Measurements from ENCODE around the gene USHBP1. TPM values are rescaled to one million over a fixed set of nuclear protein-coding genes. Genes with fewer than 3 reads are reported as not detected.

USHBP1 gene
- total RNA-seq, 2 donors from 2014 or later = 4.3 to 6.6 TPM

DNA sequence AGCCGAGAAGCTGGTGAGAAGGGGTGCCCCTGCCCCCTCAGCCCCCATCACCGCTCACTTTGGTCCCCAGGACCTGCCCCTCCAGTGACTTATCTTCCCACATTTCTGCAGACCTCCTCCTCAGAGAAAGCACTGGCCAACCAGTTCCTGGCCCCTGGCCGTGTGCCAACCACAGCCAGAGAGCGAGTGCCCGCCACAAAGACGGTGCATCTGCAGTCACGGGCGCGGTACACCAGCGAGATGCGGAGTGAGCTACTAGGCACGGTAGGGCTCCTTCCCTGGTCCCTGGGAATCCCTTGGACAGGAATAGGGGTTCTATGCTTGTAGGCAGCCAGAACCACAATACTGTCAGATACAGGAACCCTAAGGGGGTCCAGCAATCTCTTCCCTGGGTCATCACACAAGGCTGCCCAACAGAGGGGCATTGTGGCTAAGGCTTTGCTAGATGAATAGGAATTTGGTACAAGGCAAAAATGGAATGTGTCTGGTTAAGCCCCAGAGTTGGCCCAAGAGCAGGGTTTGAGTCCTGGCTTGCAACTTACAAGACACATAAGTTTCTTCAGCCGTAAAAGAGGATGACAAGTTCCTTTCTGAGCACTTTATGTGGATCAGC, 48.4 kb downstream of the USHBP1 start:
- TF ChIP-seq, protein P1, sequence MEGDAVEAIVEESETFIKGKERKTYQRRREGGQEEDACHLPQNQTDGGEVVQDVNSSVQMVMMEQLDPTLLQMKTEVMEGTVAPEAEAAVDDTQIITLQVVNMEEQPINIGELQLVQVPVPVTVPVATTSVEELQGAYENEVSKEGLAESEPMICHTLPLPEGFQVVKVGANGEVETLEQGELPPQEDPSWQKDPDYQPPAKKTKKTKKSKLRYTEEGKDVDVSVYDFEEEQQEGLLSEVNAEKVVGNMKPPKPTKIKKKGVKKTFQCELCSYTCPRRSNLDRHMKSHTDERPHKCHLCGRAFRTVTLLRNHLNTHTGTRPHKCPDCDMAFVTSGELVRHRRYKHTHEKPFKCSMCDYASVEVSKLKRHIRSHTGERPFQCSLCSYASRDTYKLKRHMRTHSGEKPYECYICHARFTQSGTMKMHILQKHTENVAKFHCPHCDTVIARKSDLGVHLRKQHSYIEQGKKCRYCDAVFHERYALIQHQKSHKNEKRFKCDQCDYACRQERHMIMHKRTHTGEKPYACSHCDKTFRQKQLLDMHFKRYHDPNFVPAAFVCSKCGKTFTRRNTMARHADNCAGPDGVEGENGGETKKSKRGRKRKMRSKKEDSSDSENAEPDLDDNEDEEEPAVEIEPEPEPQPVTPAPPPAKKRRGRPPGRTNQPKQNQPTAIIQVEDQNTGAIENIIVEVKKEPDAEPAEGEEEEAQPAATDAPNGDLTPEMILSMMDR (IDR thresholded peaks at IDR 0.05) = no peak
- Histone ChIP-seq H3K9me3 (no peaks in the 10 kb centered on the region), H3K27me3 (no peaks in the 10 kb centered on the region), H3K27ac (peak overlapping the region; percentile 84 to 92), H3K36me3 (peaks cover 34% of the 10 kb centered on the region), H3K4me1 (peaks cover 0 to 17% of the 10 kb centered on the region in 2 donors), H3K4me3 (peak overlapping the region in 1 of 2 donors; percentile 68)
- no peak for DNase-seq (ENCODE audit: low spot score)

DNA sequence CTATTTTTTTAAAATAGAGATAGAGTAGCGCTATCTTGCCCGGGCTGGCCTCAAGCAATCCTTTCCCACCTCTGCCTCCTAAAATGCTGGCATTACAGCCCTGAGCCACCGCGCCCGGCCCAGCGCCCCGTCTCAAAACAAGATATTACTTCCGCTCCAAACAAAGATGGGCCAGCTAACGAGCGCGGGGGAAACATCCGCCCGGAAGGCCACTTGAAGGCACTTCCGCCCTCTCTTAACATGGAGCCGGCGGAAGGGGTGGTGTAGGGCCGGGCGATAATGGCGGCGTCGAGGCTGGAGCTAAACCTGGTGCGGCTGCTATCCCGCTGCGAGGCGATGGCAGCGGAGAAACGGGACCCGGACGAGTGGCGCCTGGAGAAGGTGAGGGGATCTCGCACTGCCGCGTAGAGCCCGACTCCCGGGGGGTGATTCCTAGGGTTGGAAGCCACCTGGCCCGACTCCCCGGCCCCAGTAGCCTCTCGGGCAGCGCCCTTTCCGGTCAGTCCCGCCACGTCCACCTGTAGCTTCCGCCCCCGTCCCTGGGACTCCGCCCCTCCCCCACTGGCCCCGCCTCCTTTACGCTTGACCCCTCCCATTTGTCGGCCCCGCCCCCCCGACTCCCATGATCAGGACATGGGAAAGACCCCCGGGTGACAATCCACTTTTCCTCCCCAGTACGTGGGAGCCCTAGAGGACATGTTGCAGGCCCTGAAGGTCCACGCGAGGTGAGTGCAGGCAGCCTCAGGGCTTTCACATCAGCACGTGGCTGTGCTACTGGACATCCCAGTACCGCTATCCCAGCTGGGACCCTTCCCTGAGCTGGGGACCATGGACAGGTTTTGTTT, 49.2 kb downstream of the USHBP1 start, which contains the start of gene USE1:
Gene USE1 (plus strand): TSS at position 231 of the 845 bp plus-strand sequence. CDS start 49 bp downstream, at position 280.
- Histone ChIP-seq H3K27me3 (no peaks in the 10 kb centered on the region), H3K36me3 (peaks cover 34% of the 10 kb centered on the region), H3K9me3 (no peaks in the 10 kb centered on the region), H3K4me1 (peaks cover 0 to 17% of the 10 kb centered on the region in 2 donors), H3K27ac (peak within 1 kb of the TSS; percentile 84 to 92), H3K4me3 (peak within 1 kb of the TSS; percentile 54 to 68)
- peak; percentile 94 for DNase-seq (ENCODE audit: low spot score)
- TF ChIP-seq, protein P1 (IDR thresholded peaks at IDR 0.05) = no peak

DNA sequence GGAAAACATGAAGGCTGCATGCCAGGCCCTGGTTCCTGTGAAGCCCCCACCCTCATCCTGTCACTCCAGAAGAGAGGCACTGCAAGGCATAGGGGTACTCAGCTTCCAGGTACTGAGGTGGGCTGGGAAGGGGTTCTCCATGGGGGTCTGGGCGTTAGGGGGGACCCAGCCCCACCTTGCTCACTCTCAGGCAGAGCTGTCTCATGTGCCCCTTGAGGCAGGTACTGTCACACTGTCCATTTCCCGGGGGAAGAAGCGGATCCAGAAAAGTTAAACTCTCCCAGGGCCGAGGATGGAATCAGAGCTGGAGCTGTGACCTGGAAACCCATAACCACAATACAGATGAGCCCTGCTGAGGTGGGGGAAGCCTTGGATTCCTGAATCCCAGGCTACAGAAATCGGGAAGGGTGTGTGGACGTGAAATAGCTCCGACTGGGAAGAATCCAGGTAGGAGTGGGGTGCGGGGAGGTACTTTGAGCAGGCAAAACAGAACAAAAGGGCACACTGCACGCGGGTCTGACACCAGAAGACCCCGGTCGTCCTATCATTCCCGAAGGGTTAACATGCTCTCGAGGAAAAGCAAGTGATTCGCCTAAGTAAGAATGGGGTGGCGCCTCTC, 49.9 kb downstream of the USHBP1 start:
- H3K36me3 ChIP-seq = peaks cover 34% of the 10 kb centered on the region
- H3K27ac ChIP-seq = peak overlapping the region; percentile 84 to 92
- no peaks in the 10 kb centered on the region for H3K27me3 ChIP-seq
- H3K9me3 ChIP-seq = no peaks in the 10 kb centered on the region
- peak overlapping the region; percentile 54 to 68 for H3K4me3 ChIP-seq
- peaks cover 0 to 12% of the 10 kb centered on the region in 2 donors for H3K4me1 ChIP-seq
- TF ChIP-seq, protein P1 (IDR thresholded peaks at IDR 0.05) = no peak
- DNase-seq (ENCODE audit: low spot score) = no peak

DNA sequence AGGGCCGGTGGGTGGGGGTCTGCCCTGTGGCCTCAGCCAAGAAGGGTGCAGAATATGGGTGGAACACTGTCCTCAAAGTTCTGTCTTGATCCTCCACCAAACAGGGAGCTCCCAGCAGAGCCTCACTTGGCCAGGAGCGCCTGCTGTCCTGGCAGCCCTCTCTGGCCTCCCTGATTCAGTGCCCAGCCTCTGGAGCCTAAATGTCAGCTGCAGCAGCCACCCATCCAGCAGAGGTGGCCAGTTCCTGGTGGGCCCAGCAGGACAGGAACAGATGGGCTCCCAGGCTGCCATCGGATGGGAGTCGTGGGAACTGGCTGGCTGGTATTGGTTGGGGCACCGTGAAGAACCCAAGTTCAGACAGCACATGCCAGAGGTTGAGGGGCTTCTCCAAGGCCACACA, 51.2 kb downstream of the USHBP1 start:
- H3K4me3 ChIP-seq = no peak overlapping the region
- DNase-seq (ENCODE audit: low spot score) = no peak
- no peaks in the 10 kb centered on the region for H3K9me3 ChIP-seq
- H3K27ac ChIP-seq = no peak overlapping the region
- H3K4me1 ChIP-seq = peaks cover 0 to 12% of the 10 kb centered on the region in 2 donors
- no peaks in the 10 kb centered on the region for H3K27me3 ChIP-seq
- TF ChIP-seq, protein P1 (IDR thresholded peaks at IDR 0.05) = no peak
- H3K36me3 ChIP-seq = peaks cover 36% of the 10 kb centered on the region

DNA sequence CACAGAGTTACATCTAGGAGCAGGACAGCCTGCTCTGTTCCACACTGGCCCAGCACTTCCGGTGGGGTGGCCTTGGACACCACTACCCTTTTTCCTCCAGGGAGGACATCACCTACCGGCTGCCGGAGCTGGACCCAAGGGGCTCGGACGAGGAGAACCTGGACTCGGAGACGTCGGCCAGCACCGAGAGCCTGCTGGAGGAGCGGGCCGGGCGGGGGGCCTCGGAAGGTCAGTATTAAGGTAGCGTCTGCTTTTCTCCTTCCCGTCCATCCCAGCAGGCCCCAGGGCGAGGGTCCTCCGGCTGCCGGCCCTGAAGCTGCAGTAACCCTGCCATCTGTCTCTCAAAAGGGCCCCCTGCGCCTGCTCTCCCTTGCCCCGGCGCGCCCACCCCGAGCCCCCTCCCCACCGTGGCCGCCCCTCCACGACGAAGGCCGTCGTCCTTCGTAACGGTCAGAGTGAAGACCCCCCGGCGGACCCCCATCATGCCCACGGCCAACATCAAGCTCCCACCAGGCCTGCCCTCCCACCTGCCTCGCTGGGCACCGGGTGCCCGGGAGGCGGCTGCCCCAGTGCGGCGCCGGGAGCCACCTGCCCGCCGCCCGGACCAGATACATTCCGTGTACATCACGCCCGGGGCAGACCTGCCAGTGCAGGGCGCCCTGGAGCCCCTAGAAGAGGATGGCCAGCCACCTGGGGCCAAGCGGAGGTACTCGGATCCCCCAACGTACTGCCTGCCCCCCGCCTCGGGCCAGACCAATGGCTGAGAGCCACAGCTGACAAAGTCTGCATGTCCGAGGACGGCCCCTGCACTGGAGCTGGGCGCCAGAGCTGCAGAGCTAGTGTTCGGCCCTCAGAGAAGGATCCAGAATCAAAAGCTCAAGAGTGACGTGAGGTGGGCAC, 52.7 kb downstream of the USHBP1 start:
- Histone ChIP-seq H3K4me3 (no peak overlapping the region), H3K27ac (no peak overlapping the region), H3K36me3 (peaks cover 31% of the 10 kb centered on the region), H3K4me1 (peaks cover 0 to 12% of the 10 kb centered on the region in 2 donors), H3K27me3 (no peaks in the 10 kb centered on the region), H3K9me3 (no peaks in the 10 kb centered on the region)
- TF ChIP-seq, protein P1 (IDR thresholded peaks at IDR 0.05) = no peak
- DNase-seq (ENCODE audit: low spot score) = no peak
